Endothelial cell (in vitro differentiated cells): Measurements from ENCODE around the gene SCN4B. TPM values are rescaled to one million over a fixed set of nuclear protein-coding genes. Genes with fewer than 3 reads are reported as not detected.

Experiments
- DNase-seq: peaks from one replicate; pipeline ENCODE4 v3.0.0; 2021; ENCODE audit warnings: low spot score
- H3K27ac Mint-ChIP-seq: one replicate; pipeline ENCODE4 v1.8.0; 2021; ENCODE audit warnings: mixed read lengths, inconsistent platforms; ENCODE audit not compliant: unreplicated experiment
- H3K27me3 Mint-ChIP-seq: one replicate; pipeline ENCODE4 v1.8.0; 2021; ENCODE audit warnings: mild to moderate bottlenecking, moderate library complexity, mixed read lengths, inconsistent platforms; ENCODE audit not compliant: unreplicated experiment
- H3K36me3 Mint-ChIP-seq: one replicate; pipeline ENCODE4 v1.8.0; 2021; ENCODE audit warnings: mild to moderate bottlenecking, low read depth, mixed read lengths, inconsistent platforms; ENCODE audit not compliant: unreplicated experiment
- H3K4me1 Mint-ChIP-seq: one replicate; pipeline ENCODE4 v1.8.0; 2021; ENCODE audit warnings: mild to moderate bottlenecking, mixed read lengths, inconsistent platforms; ENCODE audit not compliant: unreplicated experiment
- H3K4me3 Mint-ChIP-seq: one replicate; pipeline ENCODE4 v1.8.0; 2021; ENCODE audit warnings: mild to moderate bottlenecking, mixed read lengths, inconsistent platforms; ENCODE audit not compliant: unreplicated experiment
- H3K9me3 Mint-ChIP-seq: one replicate; pipeline ENCODE4 v1.8.0; 2021; ENCODE audit warnings: mixed read lengths, inconsistent platforms; ENCODE audit not compliant: unreplicated experiment
- total RNA-seq: library from RNA; stranded (reverse); fragmentation: NEBNext Ultra II Directional; extraction: Animal tissue kit (Norgen Biotek cat#: 25700); gene quantifications from one replicate; pipeline ENCODE4 v1.2.1, GENCODE V29; 2021; ENCODE audit not compliant: unreplicated experiment
- TF ChIP-seq, protein P1 (sequence below): fragments of 200-600 bp; sonication (generic); IDR thresholded peaks from one replicate; pipeline ENCODE4 v1.5.0; 2021; ENCODE audit warnings: antibody characterized with exemption; ENCODE audit not compliant: unreplicated experiment

SCN4B gene
- total RNA-seq, 1 donor from 2014 or later = 3.1 TPM

GRCh38 chr11:118175993-118176777 lies 23.6 kb upstream of the SCN4B start, which contains the start of gene SCN2B:
Gene SCN2B (minus strand): TSS chr11:118176639. CDS start chr11:118176431, 208 bp downstream.
- TF ChIP-seq, protein P1, sequence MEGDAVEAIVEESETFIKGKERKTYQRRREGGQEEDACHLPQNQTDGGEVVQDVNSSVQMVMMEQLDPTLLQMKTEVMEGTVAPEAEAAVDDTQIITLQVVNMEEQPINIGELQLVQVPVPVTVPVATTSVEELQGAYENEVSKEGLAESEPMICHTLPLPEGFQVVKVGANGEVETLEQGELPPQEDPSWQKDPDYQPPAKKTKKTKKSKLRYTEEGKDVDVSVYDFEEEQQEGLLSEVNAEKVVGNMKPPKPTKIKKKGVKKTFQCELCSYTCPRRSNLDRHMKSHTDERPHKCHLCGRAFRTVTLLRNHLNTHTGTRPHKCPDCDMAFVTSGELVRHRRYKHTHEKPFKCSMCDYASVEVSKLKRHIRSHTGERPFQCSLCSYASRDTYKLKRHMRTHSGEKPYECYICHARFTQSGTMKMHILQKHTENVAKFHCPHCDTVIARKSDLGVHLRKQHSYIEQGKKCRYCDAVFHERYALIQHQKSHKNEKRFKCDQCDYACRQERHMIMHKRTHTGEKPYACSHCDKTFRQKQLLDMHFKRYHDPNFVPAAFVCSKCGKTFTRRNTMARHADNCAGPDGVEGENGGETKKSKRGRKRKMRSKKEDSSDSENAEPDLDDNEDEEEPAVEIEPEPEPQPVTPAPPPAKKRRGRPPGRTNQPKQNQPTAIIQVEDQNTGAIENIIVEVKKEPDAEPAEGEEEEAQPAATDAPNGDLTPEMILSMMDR = no peak
- Mint-ChIP-seq H3K27ac (no peak within 1 kb of the TSS), H3K27me3 (peaks cover 21% of the 10 kb centered on the region), H3K4me1 (peaks cover 21% of the 10 kb centered on the region), H3K4me3 (peak within 1 kb of the TSS; percentile 79), H3K9me3 (no peaks in the 10 kb centered on the region), H3K36me3 (no peaks in the 10 kb centered on the region)
- no peak for DNase-seq

- Mint-ChIP-seq H3K27me3 (peaks cover 22% of the 10 kb centered on the region), H3K4me1 (peaks cover 21% of the 10 kb centered on the region), H3K36me3 (no peaks in the 10 kb centered on the region), H3K9me3 (no peaks in the 10 kb centered on the region), H3K27ac (no peak overlapping the region), H3K4me3 (no peak overlapping the region)
- DNase-seq = no peak
- TF ChIP-seq, protein P1 = no peak
Measured at GRCh38 chr11:118175031-118175992, 22.7 kb upstream of the SCN4B start.

DNA sequence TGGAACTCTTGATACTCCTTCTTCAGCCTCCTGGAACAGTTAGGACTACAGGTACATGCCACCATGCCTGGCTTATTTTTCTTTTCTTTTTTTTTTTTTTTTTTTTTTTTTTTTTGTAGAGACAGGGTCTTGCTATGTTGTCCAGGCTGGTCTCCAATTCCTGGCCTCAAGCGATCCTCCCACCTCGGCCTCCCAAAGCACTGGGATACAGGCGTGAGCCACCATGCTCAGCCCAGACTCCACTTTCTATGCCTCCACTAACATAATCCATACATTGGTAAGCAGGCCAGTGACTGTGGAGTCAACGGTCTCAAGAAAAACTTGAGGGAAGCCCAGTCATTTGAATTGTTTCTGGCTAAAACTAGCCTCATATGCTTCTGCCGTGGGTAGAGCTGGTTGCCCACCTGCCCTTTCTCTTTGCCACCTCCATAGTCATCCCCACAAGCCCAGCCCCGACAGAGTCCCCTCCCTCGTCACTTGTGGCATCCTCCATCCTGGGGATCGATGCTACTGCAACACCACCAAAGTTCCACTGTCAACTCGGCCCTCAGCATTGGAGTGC lies 21.5 kb upstream of the SCN4B start:
- Mint-ChIP-seq H3K36me3 (no peaks in the 10 kb centered on the region), H3K4me3 (no peak overlapping the region), H3K27ac (no peak overlapping the region), H3K9me3 (no peaks in the 10 kb centered on the region), H3K4me1 (peaks cover 17% of the 10 kb centered on the region), H3K27me3 (peaks cover 25% of the 10 kb centered on the region)
- DNase-seq = no peak
- TF ChIP-seq, protein P1 = no peak

DNA sequence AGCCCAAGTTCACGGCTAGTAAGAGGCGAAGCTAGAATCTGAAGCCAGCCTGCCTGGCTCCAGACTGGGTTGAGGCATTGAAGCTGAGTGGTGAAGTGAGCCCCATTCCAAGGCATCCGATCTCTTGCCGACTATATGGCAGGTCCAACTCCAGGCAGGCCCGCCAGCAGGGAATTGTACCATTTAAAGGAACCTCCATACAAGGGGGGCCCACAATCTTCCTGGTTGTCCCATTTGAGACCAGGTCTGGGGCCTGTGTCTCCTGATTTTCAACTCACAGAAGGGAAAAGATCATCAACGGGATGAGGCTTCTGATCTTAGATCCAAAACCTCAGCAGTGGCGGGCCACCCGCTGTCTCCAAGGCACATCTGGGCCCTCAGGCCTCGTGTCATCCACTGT lies 19.7 kb upstream of the SCN4B start:
- Mint-ChIP-seq H3K4me1 (peaks cover 17% of the 10 kb centered on the region), H3K4me3 (no peak overlapping the region), H3K9me3 (no peaks in the 10 kb centered on the region), H3K36me3 (no peaks in the 10 kb centered on the region), H3K27me3 (peaks cover 30% of the 10 kb centered on the region), H3K27ac (no peak overlapping the region)
- DNase-seq = no peak
- TF ChIP-seq, protein P1 = no peak
